HG03095 (cell line): Measurements from ENCODE around the gene GBE1.
"Not testable (repeated sequence)": the region's sequence is repeated elsewhere in the genome, so short reads cannot be mapped to it uniquely, and the experiment has no call there.

Experiments
- ATAC-seq: cut with Tn5 transposase; IDR thresholded peaks from one replicate; pipeline ENCODE4 v1.9.1; 2021; ENCODE audit warnings: moderate library complexity; ENCODE audit not compliant: unreplicated experiment

Gene GBE1

GRCh38 chr3:81760924-81761903, at the start of gene GBE1:
TSS of gene GBE1 (minus strand) at chr3:81761645. CDS start at chr3:81761517, 128 bp downstream.
- ATAC-seq: peak; percentile 85

- no peak for ATAC-seq
Observed at GRCh38 chr3:81808900-81809299, 47.5 kb upstream of the GBE1 start.

- no peak for ATAC-seq
Observed at GRCh38 chr3:81799403-81799802, 38.0 kb upstream of the GBE1 start.

GRCh38 chr3:81793410-81793809, 32.0 kb upstream of the GBE1 start:
- no peak for ATAC-seq

GRCh38 chr3:81790117-81790516, 28.7 kb upstream of the GBE1 start:
- no peak for ATAC-seq

- no peak for ATAC-seq
Observed at GRCh38 chr3:81789691-81790090, 28.2 kb upstream of the GBE1 start.

- peak; percentile 68 for ATAC-seq
Observed at GRCh38 chr3:81788610-81789009, 27.2 kb upstream of the GBE1 start.

- no peak for ATAC-seq
Observed at GRCh38 chr3:81788044-81788443, 26.6 kb upstream of the GBE1 start.

- ATAC-seq: no peak
Observed at GRCh38 chr3:81782585-81782984, 21.1 kb upstream of the GBE1 start.

- no peak for ATAC-seq
Observed at GRCh38 chr3:81778678-81779182, 17.3 kb upstream of the GBE1 start.

GRCh38 chr3:81776643-81777042, 15.2 kb upstream of the GBE1 start:
- no peak for ATAC-seq

GRCh38 chr3:81770710-81771109, 9.3 kb upstream of the GBE1 start:
- ATAC-seq: no peak

GRCh38 chr3:81769299-81769698, 7.9 kb upstream of the GBE1 start:
- ATAC-seq: no peak

GRCh38 chr3:81767250-81767859, 5.9 kb upstream of the GBE1 start:
- not testable (repeated sequence) for ATAC-seq

- no peak for ATAC-seq
Observed at GRCh38 chr3:81765400-81765799, 4.0 kb upstream of the GBE1 start.

- no peak for ATAC-seq
Observed at GRCh38 chr3:81764665-81765064, 3.2 kb upstream of the GBE1 start.

GRCh38 chr3:81764002-81764401, 2.6 kb upstream of the GBE1 start:
- no peak for ATAC-seq

GRCh38 chr3:81763001-81763400, 1.6 kb upstream of the GBE1 start:
- no peak for ATAC-seq

- ATAC-seq: no peak
Observed at GRCh38 chr3:81761904-81762580, 597 bp upstream of the GBE1 start.

GRCh38 chr3:81760215-81760614, 1.2 kb downstream of the GBE1 start:
- ATAC-seq: no peak

- ATAC-seq: not testable (repeated sequence)
Observed at GRCh38 chr3:81758771-81759170, 2.7 kb downstream of the GBE1 start.
